ENCODE measurements around the gene NR3C2. TPM values are rescaled to one million over a fixed set of nuclear protein-coding genes. Genes with fewer than 3 reads are reported as not detected.

NR3C2 gene
- polyA plus RNA-seq, 3 donors, result 0.09 to 0.27 (median 0.20) TPM

- Histone ChIP-seq H3K4me3 (replicated peaks in 1 of 3; ENCODE audit: low read depth in 2 of 3, low read length in 3 of 3) (no peak overlapping the region), H3K9ac (ENCODE audit: insufficient read depth, low read length, poor library complexity, severe bottlenecking) (no peak overlapping the region), H3K27ac (ENCODE audit: low read depth in 1 of 2, low read length in 2 of 2) (no peak overlapping the region), H3K79me2 (ENCODE audit: insufficient read depth, low read length) (no peaks in the 10 kb centered on the region), H3K9me3 (replicated peaks in 1 of 2; ENCODE audit: control insufficient read depth in 1 of 2, insufficient read depth in 1 of 2, low read length in 2 of 2) (no peaks in the 10 kb centered on the region), H3K36me3 (replicated peaks in 1 of 2; ENCODE audit: control insufficient read depth in 1 of 2, insufficient read depth in 2 of 2, low read length in 2 of 2) (no peaks in the 10 kb centered on the region), H3K4me2 (replicated peaks; ENCODE audit: extremely low read depth, low read length, poor library complexity, severe bottlenecking) (no peak overlapping the region), H3K27me3 (ENCODE audit: control insufficient read depth in 2 of 2, insufficient read depth in 2 of 2, low read length in 2 of 2) (no peaks in the 10 kb centered on the region), H3K4me1 (ENCODE audit: control insufficient read depth in 1 of 2, insufficient read depth in 2 of 2, low read length in 2 of 2) (no peaks in the 10 kb centered on the region), H4K20me1 (ENCODE audit: insufficient read depth, low read length) (no peaks in the 10 kb centered on the region), H2AFZ (ENCODE audit: insufficient read depth, low read depth, low read length, poor library complexity, severe bottlenecking) (no peak overlapping the region)
- no peak overlapping the region for H3K27ac Mint-ChIP-seq
- TF ChIP-seq CTCF (IDR thresholded peaks at IDR 0.05), result no peak
- intact Hi-C loops (cut with micrococcal nuclease), result no loop called here
- DNase-seq, result no peak
- peaks cover 0 to 6% (median 1%) of the 10 kb centered on the region in 7 donors for H3K9me3 Mint-ChIP-seq
- H3K4me3 Mint-ChIP-seq, result no peak overlapping the region
- H3K4me1 Mint-ChIP-seq, result no peaks in the 10 kb centered on the region
- peaks cover 0 to 3% (median 0%) of the 10 kb centered on the region in 3 donors for H3K27me3 Mint-ChIP-seq (ENCODE audit: low read depth in 3 of 3)
- H3K36me3 Mint-ChIP-seq, result no peaks in the 10 kb centered on the region
- no CpG with 5 or more reads among the region's 4 CpGs for WGBS (ENCODE audit: insufficient coverage)
Measured at GRCh38 chr4:148275266-148275665, 166.9 kb downstream of the NR3C2 start.

- H3K36me3 Mint-ChIP-seq, result no peaks in the 10 kb centered on the region
- no peaks in the 10 kb centered on the region for H3K4me1 ChIP-seq (ENCODE audit: control insufficient read depth in 1 of 2, insufficient read depth in 2 of 2, low read length in 2 of 2)
- no peaks in the 10 kb centered on the region for H3K4me1 Mint-ChIP-seq
- H2AFZ ChIP-seq (ENCODE audit: insufficient read depth, low read depth, low read length, poor library complexity, severe bottlenecking), result no peak overlapping the region
- no peaks in the 10 kb centered on the region for H3K36me3 ChIP-seq (replicated peaks in 1 of 2; ENCODE audit: control insufficient read depth in 1 of 2, insufficient read depth in 2 of 2, low read length in 2 of 2)
- H3K9me3 ChIP-seq (replicated peaks in 1 of 2; ENCODE audit: control insufficient read depth in 1 of 2, insufficient read depth in 1 of 2, low read length in 2 of 2), result no peaks in the 10 kb centered on the region
- H3K79me2 ChIP-seq (ENCODE audit: insufficient read depth, low read length), result no peaks in the 10 kb centered on the region
- intact Hi-C loops (cut with micrococcal nuclease), result no loop called here
- H3K9ac ChIP-seq (ENCODE audit: insufficient read depth, low read length, poor library complexity, severe bottlenecking), result no peak overlapping the region
- no peak for DNase-seq
- no peak overlapping the region for H3K4me3 Mint-ChIP-seq
- 0% methylated on average over 3 of the region's 3 CpGs for WGBS (ENCODE audit: insufficient coverage)
- peaks cover 0 to 6% (median 1%) of the 10 kb centered on the region in 7 donors for H3K9me3 Mint-ChIP-seq
- TF ChIP-seq CTCF (IDR thresholded peaks at IDR 0.05), result no peak
- peaks cover 0 to 3% (median 3%) of the 10 kb centered on the region in 3 donors for H3K27me3 Mint-ChIP-seq (ENCODE audit: low read depth in 3 of 3)
- H3K27ac ChIP-seq (ENCODE audit: low read depth in 1 of 2, low read length in 2 of 2), result no peak overlapping the region
- H3K4me2 ChIP-seq (replicated peaks; ENCODE audit: extremely low read depth, low read length, poor library complexity, severe bottlenecking), result no peak overlapping the region
- no peaks in the 10 kb centered on the region for H3K27me3 ChIP-seq (ENCODE audit: control insufficient read depth in 2 of 2, insufficient read depth in 2 of 2, low read length in 2 of 2)
- H3K4me3 ChIP-seq (replicated peaks in 1 of 3; ENCODE audit: low read depth in 2 of 3, low read length in 3 of 3), result no peak overlapping the region
- no peaks in the 10 kb centered on the region for H4K20me1 ChIP-seq (ENCODE audit: insufficient read depth, low read length)
- H3K27ac Mint-ChIP-seq, result no peak overlapping the region
Measured at GRCh38 chr4:148273501-148273986, 168.7 kb downstream of the NR3C2 start.
